Loucy (cell line): ENCODE measurements around the gene ADAM8.

Experiments used
- H2AFZ ChIP-seq: fragments of 200-600 bp; sonication (generic); 2 replicates; pipeline ENCODE4 v1.6.0; 2016; ENCODE audit warnings: antibody characterized with exemption, mild to moderate bottlenecking, low read length, moderate library complexity
- H3F3A ChIP-seq: fragments of 200-600 bp; 2 replicates; pipeline ENCODE4 v1.6.0; 2016; ENCODE audit warnings: antibody characterized with exemption, low read depth, mild to moderate bottlenecking
- H3K27me3 ChIP-seq: fragments of 200-600 bp; sonication (generic); 2 replicates; pipeline ENCODE4 v1.6.1; 2014; ENCODE audit warnings: low read length, mild to moderate bottlenecking; ENCODE audit not compliant: insufficient read depth, poor library complexity, severe bottlenecking
- H3K36me3 ChIP-seq: fragments of 200-600 bp; sonication (generic); 2 replicates; pipeline ENCODE4 v1.6.1; 2016; ENCODE audit warnings: low read length; ENCODE audit not compliant: insufficient read depth
- H3K4me1 ChIP-seq: fragments of 200-600 bp; sonication (generic); 2 replicates; pipeline ENCODE4 v1.5.1; 2014; ENCODE audit warnings: low read length, mild to moderate bottlenecking; ENCODE audit not compliant: insufficient read depth, poor library complexity, severe bottlenecking
- H3K4me2 ChIP-seq: fragments of 200-600 bp; sonication (generic); 2 replicates; pipeline ENCODE4 v1.6.0; 2014; ENCODE audit warnings: antibody characterized with exemption, low read length, low read depth, mild to moderate bottlenecking; ENCODE audit not compliant: poor library complexity, severe bottlenecking
- H3K4me3 ChIP-seq: fragments of 200-600 bp; sonication (generic); 2 replicates; pipeline ENCODE4 v1.5.1; 2014; ENCODE audit warnings: low read length, mild to moderate bottlenecking, mixed read lengths; ENCODE audit not compliant: poor library complexity, severe bottlenecking
- H3K79me2 ChIP-seq: fragments of 200-600 bp; sonication (generic); 2 replicates; pipeline ENCODE4 v1.6.1; 2014; ENCODE audit warnings: low read length; ENCODE audit not compliant: insufficient read depth
- H3K9ac ChIP-seq: fragments of 200-600 bp; sonication (generic); 2 replicates; pipeline ENCODE4 v1.6.0; 2014; ENCODE audit warnings: mild to moderate bottlenecking, low read depth, low read length, moderate library complexity; ENCODE audit not compliant: poor library complexity, severe bottlenecking
- H3K9me2 ChIP-seq: fragments of 200-600 bp; sonication (generic); replicated peaks from 2 replicates; pipeline ENCODE4 v1.6.1; 2016; ENCODE audit warnings: low read depth, low read length, mixed read lengths
- H3K9me3 ChIP-seq: fragments of 200-600 bp; sonication (generic); 2 replicates; pipeline ENCODE4 v1.6.1; 2014; ENCODE audit warnings: mild to moderate bottlenecking, antibody characterized with exemption, low read length, low read depth; ENCODE audit not compliant: insufficient read depth
- H4K20me1 ChIP-seq: fragments of 200-600 bp; sonication (generic); 2 replicates; pipeline ENCODE4 v1.6.0; 2014; ENCODE audit warnings: antibody characterized with exemption, low read length, mild to moderate bottlenecking; ENCODE audit not compliant: insufficient read depth, poor library complexity, severe bottlenecking
- CTCF ChIP-seq: fragments of 200-600 bp; sonication (generic); conservative IDR thresholded peaks from 2 replicates; pipeline ENCODE4 v1.5.1; 2014; ENCODE audit warnings: mild to moderate bottlenecking, antibody characterized with exemption, low read length
- EZH2phosphoT487 ChIP-seq: fragments of 200-600 bp; IDR thresholded peaks from 2 replicates; pipeline ENCODE4 v1.6.1; 2018; ENCODE audit warnings: antibody characterized with exemption, mild to moderate bottlenecking, moderate library complexity, borderline replicate concordance

ADAM8 gene

DNA sequence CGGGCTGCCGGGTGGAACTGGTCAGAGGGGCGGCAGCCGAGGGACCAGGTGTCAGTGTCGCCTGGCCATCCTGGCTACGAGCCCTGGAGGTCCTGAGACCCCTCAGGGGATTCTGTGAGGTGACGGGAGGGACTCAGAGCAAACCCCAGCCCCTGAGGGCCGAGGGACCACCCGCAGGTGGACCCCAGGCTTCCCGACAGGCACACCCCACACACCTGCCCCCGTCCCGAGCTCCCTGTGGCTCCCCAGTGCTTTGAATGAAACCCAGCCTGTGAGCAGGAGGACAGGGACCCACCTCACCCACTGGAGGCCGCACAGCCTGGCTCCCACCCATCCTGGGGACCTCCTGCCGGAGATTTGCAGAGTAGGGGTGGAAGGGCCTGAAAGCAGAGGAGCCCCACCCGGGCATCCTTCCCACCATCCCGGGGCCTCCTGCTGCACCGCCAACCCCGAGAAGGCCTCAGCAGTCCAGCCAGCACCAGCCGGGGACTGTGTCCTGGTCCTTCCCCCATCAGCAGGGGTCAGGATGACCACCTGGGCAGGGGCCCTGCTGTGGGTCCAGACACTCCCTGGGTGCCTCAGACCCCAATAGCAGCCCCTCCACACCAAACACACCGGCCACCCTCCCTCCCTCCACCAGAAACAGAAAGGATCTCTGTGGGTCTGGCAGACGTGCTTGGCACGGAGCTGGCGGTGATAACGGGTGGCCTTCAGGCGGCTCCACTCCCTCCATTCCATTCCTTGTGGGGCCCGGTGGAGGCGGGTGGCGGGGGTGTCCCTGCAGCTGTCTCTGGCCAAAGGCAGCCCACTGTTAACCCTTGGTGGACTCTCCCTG lies 25.1 kb downstream of the ADAM8 start:
- H3K4me2 ChIP-seq: no peak overlapping the region
- H3K9me3 ChIP-seq: no peaks in the 10 kb centered on the region
- no peaks in the 10 kb centered on the region for H3K27me3 ChIP-seq
- no peaks in the 10 kb centered on the region for H4K20me1 ChIP-seq
- H3K4me3 ChIP-seq: no peak overlapping the region
- H3F3A ChIP-seq: no peaks in the 10 kb centered on the region
- H3K36me3 ChIP-seq: no peaks in the 10 kb centered on the region
- no peak overlapping the region for H3K9ac ChIP-seq
- no peak for TF ChIP-seq EZH2phosphoT487
- no peak for TF ChIP-seq CTCF
- no peak overlapping the region for H2AFZ ChIP-seq
- H3K4me1 ChIP-seq: peaks cover 9% of the 10 kb centered on the region
- H3K79me2 ChIP-seq: no peaks in the 10 kb centered on the region
- H3K9me2 ChIP-seq: no peaks in the 10 kb centered on the region

GRCh38 chr10:133249975-133250754 lies 26.5 kb downstream of the ADAM8 start:
- peaks cover 4% of the 10 kb centered on the region for H3K4me1 ChIP-seq
- no peaks in the 10 kb centered on the region for H3K27me3 ChIP-seq
- H3K9me2 ChIP-seq: no peaks in the 10 kb centered on the region
- H3K9ac ChIP-seq: no peak overlapping the region
- no peak overlapping the region for H2AFZ ChIP-seq
- H3F3A ChIP-seq: no peaks in the 10 kb centered on the region
- no peaks in the 10 kb centered on the region for H3K9me3 ChIP-seq
- no peaks in the 10 kb centered on the region for H4K20me1 ChIP-seq
- H3K79me2 ChIP-seq: no peaks in the 10 kb centered on the region
- H3K36me3 ChIP-seq: no peaks in the 10 kb centered on the region
- H3K4me2 ChIP-seq: no peak overlapping the region
- no peak overlapping the region for H3K4me3 ChIP-seq
- TF ChIP-seq EZH2phosphoT487: no peak
- no peak for TF ChIP-seq CTCF

DNA sequence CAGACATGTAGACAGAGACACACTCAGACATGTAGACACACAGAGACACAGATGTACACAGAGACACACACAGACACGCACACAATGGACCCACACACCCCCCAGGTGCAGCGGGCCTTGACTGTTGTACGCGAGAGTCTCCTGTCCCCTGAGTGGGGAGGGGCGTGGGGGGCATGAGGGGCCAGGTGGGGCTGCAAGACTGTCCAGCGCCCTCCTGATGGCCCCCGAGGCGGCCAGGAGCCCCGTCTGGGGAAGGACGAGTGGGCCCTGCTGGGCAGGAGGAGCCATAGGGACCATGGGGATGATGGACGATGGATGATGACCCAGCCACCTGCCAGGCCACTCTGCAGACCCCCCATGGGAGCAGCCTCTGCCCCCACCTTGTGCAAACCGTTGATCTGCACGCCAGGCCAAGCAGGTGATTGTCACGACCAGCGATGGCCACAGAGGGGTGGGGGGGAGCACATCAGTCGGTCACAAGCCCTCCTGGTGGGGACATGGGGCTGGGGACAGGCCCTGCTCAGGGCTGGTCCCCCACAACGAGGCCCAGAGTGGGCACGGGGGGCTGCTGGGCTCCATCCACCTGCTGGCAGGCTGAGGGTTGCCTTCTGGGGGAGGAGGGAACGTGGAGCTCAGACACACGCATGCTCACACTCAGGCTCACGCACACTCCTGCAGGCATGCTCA lies 27.4 kb downstream of the ADAM8 start:
- Histone ChIP-seq H3K27me3 (no peaks in the 10 kb centered on the region), H3F3A (no peaks in the 10 kb centered on the region), H3K9me2 (no peaks in the 10 kb centered on the region), H3K4me3 (no peak overlapping the region), H3K9me3 (no peaks in the 10 kb centered on the region), H3K4me1 (peaks cover 4% of the 10 kb centered on the region), H2AFZ (no peak overlapping the region), H3K9ac (no peak overlapping the region), H3K4me2 (no peak overlapping the region), H3K79me2 (no peaks in the 10 kb centered on the region), H4K20me1 (no peaks in the 10 kb centered on the region), H3K36me3 (no peaks in the 10 kb centered on the region)
- TF ChIP-seq EZH2phosphoT487: no peak
- no peak; the same call in 1 of the 2 replicates for TF ChIP-seq CTCF
